GM12878 (cell line): ENCODE measurements around the gene DFFB. TPM values are rescaled to one million over a fixed set of nuclear protein-coding genes. Genes with fewer than 3 reads are reported as not detected.

Source experiments
- ATAC-seq: fragments of 200-7000 bp; cut with Tn5 transposase; 3 replicates; pipeline ENCODE4 v1.9.1; 2020; ENCODE audit warnings: mild to moderate bottlenecking, moderate library complexity
- BruUV-seq: library from RNA; stranded (reverse); fragments of 400-500 nt; replicated peaks from 2 replicates; lab custom pipeline; 2021; lab: Mats Ljungman, UMichigan
- CTCF ChIA-PET: fragments of 300-600 bp; sonication (Branson Sonifier 250); formaldehyde crosslinking; extraction: SDS; loops from one replicate; lab custom pipeline; 2021; ENCODE audit warnings: inconsistent platforms; lab: Yijun Ruan, JAX
- POLR2A ChIA-PET: fragments of 350-600 bp; formaldehyde crosslinking; extraction: SDS; loops from one replicate; lab custom pipeline; 2021; ENCODE audit warnings: inconsistent platforms; lab: Charles Lee
- RAD21 ChIA-PET: fragments of 300-600 bp; sonication (Branson Sonifier 250); formaldehyde crosslinking; loops from one replicate; lab custom pipeline; 2023; ENCODE audit warnings: antibody characterized with exemption; ENCODE audit not compliant: unreplicated experiment; lab: Charles Lee
- SMC1A ChIA-PET: fragments of 300-600 bp; sonication (Branson Sonifier 250); formaldehyde crosslinking; loops from one replicate; lab custom pipeline; 2023; ENCODE audit not compliant: unreplicated experiment, uncharacterized antibody; lab: Charles Lee
- DNase-seq: peaks from one replicate; pipeline ENCODE4 v3.0.0-alpha.2; 2011; ENCODE audit warnings: low read depth, low spot score
- FAIRE-seq: peaks from 3 replicates; lab custom pipeline; 2011; peaks lifted over from hg19 to GRCh38; lab: Jason Lieb, UNC
- H2AFZ ChIP-seq: 2 replicates; pipeline ENCODE4 v1.6.0; 2011; ENCODE audit warnings: low read depth, low read length, control low read depth; ENCODE audit not compliant: control insufficient read depth
- H3K27ac ChIP-seq: 2 replicates; pipeline ENCODE4 v1.5.1; 2011; ENCODE audit warnings: control low read depth; ENCODE audit not compliant: control insufficient read depth, insufficient read depth
- H3K27me3 ChIP-seq, 2 experiments: replicated peaks in 1 of 2; 2 replicates each; pipeline versions ENCODE4 v1.6.0 to v1.6.1; 2011; ENCODE audit warnings: low read length in 1 of 2; ENCODE audit not compliant: control insufficient read depth in 2 of 2, insufficient read depth in 2 of 2
- H3K36me3 ChIP-seq, 2 experiments: 2 replicates each; pipeline ENCODE4 v1.5.1; 2011; ENCODE audit warnings: low read length in 1 of 2; ENCODE audit not compliant: control insufficient read depth in 2 of 2, insufficient read depth in 2 of 2
- H3K4me1 ChIP-seq: 2 replicates; pipeline ENCODE4 v1.6.1; 2011; ENCODE audit warnings: mild to moderate bottlenecking, low read length, moderate library complexity, mixed read lengths; ENCODE audit not compliant: control insufficient read depth, insufficient read depth
- H3K4me2 ChIP-seq: 2 replicates; pipeline ENCODE4 v1.6.0; 2011; ENCODE audit warnings: control low read depth; ENCODE audit not compliant: control insufficient read depth, insufficient read depth
- H3K4me3 ChIP-seq: fragments of 200-600 bp; sonication (generic); 2 replicates; pipeline ENCODE4 v1.5.1; 2016
- H3K79me2 ChIP-seq: 2 replicates; pipeline ENCODE4 v1.6.0; 2011; ENCODE audit warnings: low read length; ENCODE audit not compliant: control insufficient read depth, insufficient read depth
- H3K9ac ChIP-seq: 2 replicates; pipeline ENCODE4 v1.8.0; 2011; ENCODE audit warnings: low read length, control low read depth, mixed read lengths; ENCODE audit not compliant: control insufficient read depth, insufficient read depth
- H3K9me3 ChIP-seq: replicated peaks from 3 replicates; pipeline ENCODE4 v1.5.1; 2011; ENCODE audit warnings: mild to moderate bottlenecking, low read length; ENCODE audit not compliant: control insufficient read depth, insufficient read depth
- H4K20me1 ChIP-seq: 2 replicates; pipeline ENCODE4 v1.6.0; 2011; ENCODE audit not compliant: control insufficient read depth, insufficient read depth
- BCL11A ChIP-seq: IDR thresholded peaks from 2 replicates; pipeline ENCODE4 v1.6.1; 2011; ENCODE audit warnings: low read depth, low read length
- CHD4 ChIP-seq: fragments of 200-600 bp; sonication (generic); IDR thresholded peaks from 2 replicates; pipeline ENCODE4 v1.6.1; 2016; ENCODE audit warnings: mild to moderate bottlenecking
- IKZF1 ChIP-seq: fragments of 450-650 bp; conservative IDR thresholded peaks from 2 replicates; pipeline ENCODE4 v1.6.1; 2017; ENCODE audit warnings: antibody characterized with exemption, mild to moderate bottlenecking
- PKNOX1 ChIP-seq: fragments of 450-650 bp; IDR thresholded peaks from 2 replicates; pipeline ENCODE4 v1.6.1; 2016; ENCODE audit warnings: mild to moderate bottlenecking
- SMARCA5 ChIP-seq: fragments of 450-650 bp; IDR thresholded peaks from 2 replicates; pipeline ENCODE4 v1.6.1; 2017; ENCODE audit warnings: mild to moderate bottlenecking
- ZBED1 ChIP-seq: IDR thresholded peaks from 2 replicates; pipeline ENCODE4 v1.6.1; 2016; ENCODE audit warnings: borderline replicate concordance
- ZBTB33 ChIP-seq: fragments of 450-650 bp; IDR thresholded peaks from 2 replicates; pipeline ENCODE4 v1.6.1; 2017; ENCODE audit warnings: mild to moderate bottlenecking
- WGBS: methylation state at CpG from one replicate; pipeline ENCODE4 v1.1.6; 2016; ENCODE audit warnings: low lambda C conversion rate; ENCODE audit not compliant: insufficient replicate concordance, insufficient coverage; ENCODE audit errors: missing lambda C conversion rate; 5-methylcytosine and 5-hydroxymethylcytosine counted together
- in situ Hi-C: fragments of 300-500 bp; cut with MboI; formaldehyde crosslinking; loops from 9 replicates; pipeline ENCODE4 v1.14.3; 2018; ENCODE audit warnings: mixed read lengths
- intact Hi-C: fragments of 100-400 bp; cut with micrococcal nuclease; formaldehyde crosslinking; loops from one replicate; pipeline ENCODE4 v1.14.2; 2022; ENCODE audit not compliant: unreplicated experiment
- polyA plus RNA-seq, 11 experiments: library from polyadenylated mRNA; depleted of rRNA in 4 of 11; unstranded in 6 of 11; stranded (reverse) in 5 of 11; fragments of >200 nt; fragmentation: Nextera tagmentation in 4 of 11; fragmentation: Illumina TruSeq in 1 of 11; extraction: Ambion mirVana in 4 of 11; extraction: Trizol in 1 of 11; gene quantifications; 1 replicate in 1 of 11; 2 replicates in 10 of 11; pipeline versions ENCODE4 v1.2.1 to v1.2.3, GENCODE V29; 2011 to 2016; ENCODE audit warnings: inconsistent platforms in 2 of 11, missing spikeins in 2 of 11, low read depth in 1 of 11
- total RNA-seq, 4 experiments: library from RNA; depleted of rRNA in 3 of 4; stranded (reverse); fragments of >200 nt in 3 of 4; fragmentation: Illumina TruSeq in 1 of 4; extraction: Trizol in 1 of 4; gene quantifications; 2 replicates each; pipeline versions ENCODE4 v1.2.1 to v1.2.3, GENCODE V29; 2013 to 2021
- TF ChIP-seq, protein P1 (sequence below): fragments of 450-650 bp; IDR thresholded peaks from 2 replicates; pipeline ENCODE4 v1.6.1; 2018; ENCODE audit warnings: mild to moderate bottlenecking, low read depth, moderate library complexity; ENCODE audit not compliant: partially characterized antibody

The DFFB gene
- total and polyA plus RNA-seq, 10 of the 15 experiments (the other 5 are each of a cell fraction or from before 2014, with no cell fraction given): 2.7 to 10.7 (median 6.5) TPM

- H3K4me3 ChIP-seq: no peak overlapping the region
- in situ Hi-C loops: no loop called here
- no TSS peak for BruUV-seq
- no peaks in the 10 kb centered on the region for H3K9me3 ChIP-seq
- H3K27ac ChIP-seq: no peak overlapping the region
- ChIA-PET POLR2A (no interaction called here), CTCF (no interaction called here), RAD21 (no interaction called here), SMC1A (no interaction called here)
- DNase-seq (no peak), FAIRE-seq (no peak), ATAC-seq (no peak)
- H4K20me1 ChIP-seq: no peaks in the 10 kb centered on the region
- intact Hi-C loops: no loop called here
- H3K4me2 ChIP-seq: no peak overlapping the region
- peaks cover 12% of the 10 kb centered on the region for H3K79me2 ChIP-seq
- TF ChIP-seq IKZF1 (no peak), ZBTB33 (no peak), ZBED1 (no peak), BCL11A (no peak)
- no peak overlapping the region for H3K9ac ChIP-seq
- 89% methylated on average over 12 of the region's 12 CpGs for WGBS
- H3K27me3 ChIP-seq: no peaks in the 10 kb centered on the region
- H3K36me3 ChIP-seq: peaks cover 3 to 13% of the 10 kb centered on the region in 2 experiments
- no peak overlapping the region for H2AFZ ChIP-seq
- peaks cover 3% of the 10 kb centered on the region; the same call in 1 of the 2 replicates for H3K4me1 ChIP-seq
Observed at GRCh38 chr1:3852091-3852490, 5.2 kb upstream of the DFFB start.

GRCh38 chr1:3852711-3853485 is 4.4 kb upstream of the DFFB start:
- RAD21 ChIA-PET: no interaction called here
- no peak for ATAC-seq
- Histone ChIP-seq H2AFZ (no peak overlapping the region), H3K4me2 (no peak overlapping the region), H3K79me2 (peaks cover 15% of the 10 kb centered on the region), H3K4me3 (no peak overlapping the region), H4K20me1 (no peaks in the 10 kb centered on the region), H3K9me3 (no peaks in the 10 kb centered on the region), H3K27me3 (no peaks in the 10 kb centered on the region), H3K4me1 (peaks cover 3% of the 10 kb centered on the region; the same call in 1 of the 2 replicates), H3K9ac (no peak overlapping the region), H3K36me3 (peaks cover 3 to 13% of the 10 kb centered on the region in 2 experiments), H3K27ac (no peak overlapping the region)
- POLR2A ChIA-PET: no interaction called here
- no peak for DNase-seq
- 81% methylated on average over 15 of the region's 15 CpGs for WGBS
- CTCF ChIA-PET: no interaction called here
- TF ChIP-seq SMARCA5 (no peak), CHD4 (no peak), PKNOX1 (no peak)
- TF ChIP-seq, protein P1, sequence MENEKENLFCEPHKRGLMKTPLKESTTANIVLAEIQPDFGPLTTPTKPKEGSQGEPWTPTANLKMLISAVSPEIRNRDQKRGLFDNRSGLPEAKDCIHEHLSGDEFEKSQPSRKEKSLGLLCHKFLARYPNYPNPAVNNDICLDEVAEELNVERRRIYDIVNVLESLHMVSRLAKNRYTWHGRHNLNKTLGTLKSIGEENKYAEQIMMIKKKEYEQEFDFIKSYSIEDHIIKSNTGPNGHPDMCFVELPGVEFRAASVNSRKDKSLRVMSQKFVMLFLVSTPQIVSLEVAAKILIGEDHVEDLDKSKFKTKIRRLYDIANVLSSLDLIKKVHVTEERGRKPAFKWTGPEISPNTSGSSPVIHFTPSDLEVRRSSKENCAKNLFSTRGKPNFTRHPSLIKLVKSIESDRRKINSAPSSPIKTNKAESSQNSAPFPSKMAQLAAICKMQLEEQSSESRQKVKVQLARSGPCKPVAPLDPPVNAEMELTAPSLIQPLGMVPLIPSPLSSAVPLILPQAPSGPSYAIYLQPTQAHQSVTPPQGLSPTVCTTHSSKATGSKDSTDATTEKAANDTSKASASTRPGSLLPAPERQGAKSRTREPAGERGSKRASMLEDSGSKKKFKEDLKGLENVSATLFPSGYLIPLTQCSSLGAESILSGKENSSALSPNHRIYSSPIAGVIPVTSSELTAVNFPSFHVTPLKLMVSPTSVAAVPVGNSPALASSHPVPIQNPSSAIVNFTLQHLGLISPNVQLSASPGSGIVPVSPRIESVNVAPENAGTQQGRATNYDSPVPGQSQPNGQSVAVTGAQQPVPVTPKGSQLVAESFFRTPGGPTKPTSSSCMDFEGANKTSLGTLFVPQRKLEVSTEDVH: no peak
- in situ Hi-C loops: no loop called here
- FAIRE-seq: no peak
- SMC1A ChIA-PET: no interaction called here
- intact Hi-C loops: no loop called here
- BruUV-seq: no TSS peak
